Gastrocnemius medialis (tissue), 4 donors: ENCODE results near the gene TH. TPM values are rescaled to one million over a fixed set of nuclear protein-coding genes. Genes with fewer than 3 reads are reported as not detected.

ENCODE experiments used
- ATAC-seq, 2 donors: fragments of 150-250 bp; one replicate each; pipeline ENCODE4 v1.9.1; 2016
- DNase-seq, 2 donors: peaks; one replicate each; pipeline ENCODE4 v3.0.0-alpha.2; 2019
- H3K27ac ChIP-seq, 4 donors: fragments of 200-600 bp; sonication (generic); 1 replicate in 1 of 4; 2 replicates in 3 of 4; pipeline ENCODE4 v1.5.1; 2016 to 2018; ENCODE audit warnings: mild to moderate bottlenecking in 2 of 4, moderate library complexity in 1 of 4
- H3K27me3 ChIP-seq, 3 donors: fragments of 200-600 bp; sonication (generic) in 2 of 3; 1 replicate in 1 of 3; 2 replicates in 2 of 3; pipeline versions ENCODE4 v1.5.1 to v1.6.0; 2016 to 2019; ENCODE audit warnings: mild to moderate bottlenecking in 1 of 3, moderate library complexity in 1 of 3
- H3K36me3 ChIP-seq, 2 donors: fragments of 200-600 bp; sonication (generic) in 1 of 2; one replicate each; pipeline ENCODE4 v1.5.1; 2017 to 2018
- H3K4me1 ChIP-seq, 2 donors: fragments of 200-600 bp; sonication (generic) in 1 of 2; one replicate each; pipeline ENCODE4 v1.5.1; 2016 to 2017; ENCODE audit warnings: mild to moderate bottlenecking in 2 of 2
- H3K4me3 ChIP-seq, 4 donors: fragments of 200-600 bp; sonication (generic) in 3 of 4; 1 replicate in 1 of 4; 2 replicates in 3 of 4; pipeline ENCODE4 v1.5.1; 2016 to 2019; ENCODE audit warnings: mild to moderate bottlenecking in 2 of 4
- H3K9me3 ChIP-seq, 3 donors: fragments of 200-600 bp; sonication (generic) in 2 of 3; 1 replicate in 1 of 3; 2 replicates in 2 of 3; pipeline ENCODE4 v1.5.1; 2016 to 2019
- CTCF ChIP-seq, 5 experiments: fragments of 450-650 bp in 3 of 5; fragments of 200-600 bp in 2 of 5; sonication (generic) in 2 of 5; IDR thresholded peaks in 4 of 5; conservative IDR thresholded peaks in 1 of 5; 1 replicate in 4 of 5; 2 replicates in 1 of 5; pipeline ENCODE4 v1.5.1; 2016 to 2019; ENCODE audit warnings: antibody characterized with exemption in 5 of 5, mild to moderate bottlenecking in 3 of 5, moderate library complexity in 3 of 5
- POLR2A ChIP-seq, 2 donors: fragments of 450-650 bp; IDR thresholded peaks; one replicate each; pipeline ENCODE4 v1.6.1; 2017; ENCODE audit warnings: antibody characterized with exemption in 2 of 2, mild to moderate bottlenecking in 2 of 2, moderate library complexity in 2 of 2
- in situ Hi-C, 4 donors: fragments of 200-750 bp; cut with MboI; loops; one replicate each; pipeline versions ENCODE4 v1.15.0 to v1.8.0; 2017; ENCODE audit warnings: low sequenced_read_pairs in 4 of 4
- intact Hi-C: fragments of 100-400 bp; cut with DNase I; formaldehyde crosslinking; loops from one replicate; pipeline ENCODE4 v1.15.1; 2023; ENCODE audit warnings: low total_unique reads
- total RNA-seq, 4 donors: library from RNA; depleted of rRNA; stranded (reverse); fragments of >200 nt; gene quantifications; one replicate each; pipeline versions ENCODE4 v1.1.0 to v1.2.3, GENCODE V29; 2016

Gene TH
- total RNA-seq, 4 donors from 2014 or later = not detected

- in situ Hi-C loops = loop anchor here in 1 of 4 donors (25.0 kb wide), 1 partner anchor 107 kb away; no protein-coding TSS in a partner anchor
- Histone ChIP-seq H3K27ac (no peak overlapping the region), H3K4me1 (peaks cover 7% of the 10 kb centered on the region in 2 donors), H3K4me3 (peak overlapping the region in 3 of 4 donors; percentile 19 to 54 (median 27)), H3K36me3 (no peaks in the 10 kb centered on the region), H3K9me3 (no peaks in the 10 kb centered on the region), H3K27me3 (peaks cover 65 to 78% (median 69%) of the 10 kb centered on the region in 3 donors)
- ATAC-seq (peak in 1 of 2 donors; percentile 49), DNase-seq (no peak)
- intact Hi-C loops = loop anchor here (5.0 kb wide), 1 partner anchor 52 kb away; no protein-coding TSS in a partner anchor
- TF ChIP-seq POLR2A (IDR thresholded peaks at IDR 0.05) (no peak), CTCF (IDR thresholded peaks at IDR 0.05 in 4 of 5, conservative IDR thresholded peaks at IDR 0.05 in 1 of 5) (peak in 4 of 5 experiments; percentile 15 to 38 (median 24))
These were observed 27.6 kb downstream of the TH start for GRCh38 chr11:2143799-2144543.

GRCh38 chr11:2143477-2143798 is 28.2 kb downstream of the TH start:
- no peak for ATAC-seq
- in situ Hi-C loops (loop anchor here in 1 of 4 donors (25.0 kb wide), 1 partner anchor 106 kb away; no protein-coding TSS in a partner anchor), intact Hi-C loops (loop anchor here (5.0 kb wide), 1 partner anchor 51 kb away; no protein-coding TSS in a partner anchor)
- no peak for DNase-seq
- TF ChIP-seq POLR2A (IDR thresholded peaks at IDR 0.05) = no peak
- no peak for TF ChIP-seq CTCF (IDR thresholded peaks at IDR 0.05 in 4 of 5, conservative IDR thresholded peaks at IDR 0.05 in 1 of 5)
- H3K27ac ChIP-seq = no peak overlapping the region
- H3K27me3 ChIP-seq = peaks cover 65 to 81% (median 75%) of the 10 kb centered on the region in 3 donors
- H3K9me3 ChIP-seq = no peaks in the 10 kb centered on the region
- no peaks in the 10 kb centered on the region for H3K36me3 ChIP-seq
- peaks cover 7% of the 10 kb centered on the region in 2 donors for H3K4me1 ChIP-seq
- no peak overlapping the region for H3K4me3 ChIP-seq

- in situ Hi-C loops (loop anchor here in 1 of 4 donors (25.0 kb wide), 1 partner anchor 105 kb away; no protein-coding TSS in a partner anchor), intact Hi-C loops (loop anchor here (5.0 kb wide), 1 partner anchor 50 kb away; no protein-coding TSS in a partner anchor)
- Histone ChIP-seq H3K4me3 (no peak overlapping the region), H3K4me1 (peaks cover 7 to 8% of the 10 kb centered on the region in 2 donors), H3K27ac (no peak overlapping the region), H3K27me3 (peaks cover 65 to 86% (median 79%) of the 10 kb centered on the region in 3 donors), H3K36me3 (no peaks in the 10 kb centered on the region), H3K9me3 (no peaks in the 10 kb centered on the region)
- DNase-seq (no peak), ATAC-seq (no peak)
- TF ChIP-seq CTCF (IDR thresholded peaks at IDR 0.05 in 4 of 5, conservative IDR thresholded peaks at IDR 0.05 in 1 of 5) (no peak), POLR2A (IDR thresholded peaks at IDR 0.05) (no peak)
These were observed 28.8 kb downstream of the TH start for GRCh38 chr11:2142762-2143202.

- in situ Hi-C loops = loop anchor here in 1 of 4 donors (25.0 kb wide), 1 partner anchor 105 kb away; no protein-coding TSS in a partner anchor
- H3K27ac ChIP-seq = no peak overlapping the region
- no peak for TF ChIP-seq POLR2A (IDR thresholded peaks at IDR 0.05)
- TF ChIP-seq CTCF (IDR thresholded peaks at IDR 0.05 in 4 of 5, conservative IDR thresholded peaks at IDR 0.05 in 1 of 5) = no peak
- intact Hi-C loops = loop anchor here (5.0 kb wide), 1 partner anchor 50 kb away; no protein-coding TSS in a partner anchor
- H3K27me3 ChIP-seq = peaks cover 70 to 88% (median 83%) of the 10 kb centered on the region in 3 donors
- no peaks in the 10 kb centered on the region for H3K36me3 ChIP-seq
- no peak for ATAC-seq
- no peak for DNase-seq
- H3K4me3 ChIP-seq = no peak overlapping the region
- peaks cover 7 to 12% of the 10 kb centered on the region in 2 donors for H3K4me1 ChIP-seq
- no peaks in the 10 kb centered on the region for H3K9me3 ChIP-seq
These were observed 29.3 kb downstream of the TH start for GRCh38 chr11:2142300-2142759.
